Endothelial cell of umbilical vein (primary cell): ENCODE data around the gene GRIN3A.

Experiments used
- EZH2 ChIP-seq: IDR thresholded peaks from 2 replicates; pipeline ENCODE4 v1.6.1; 2012; ENCODE audit warnings: borderline replicate concordance, low read depth, mild to moderate bottlenecking, moderate library complexity, low read length, inconsistent platforms; ENCODE audit not compliant: severe bottlenecking
- JUN ChIP-seq: IDR thresholded peaks from 2 replicates; pipeline ENCODE4 v1.6.1; 2011; ENCODE audit warnings: borderline replicate concordance, low read depth; ENCODE audit not compliant: insufficient read length, insufficient read depth
- POLR2A ChIP-seq: IDR thresholded peaks from 2 replicates; pipeline ENCODE4 v1.6.1; 2012; ENCODE audit warnings: low read depth, mild to moderate bottlenecking, control low read depth, low read length
- POLR2AphosphoS5 ChIP-seq: IDR thresholded peaks from 2 replicates; pipeline ENCODE4 v1.6.1; 2012; ENCODE audit warnings: low read depth, mild to moderate bottlenecking, control low read depth, low read length, moderate library complexity; ENCODE audit not compliant: insufficient read depth
- TF ChIP-seq, protein P1 (sequence below), 2 donors: IDR thresholded peaks; 1 replicate in 1 of 2; 2 replicates in 1 of 2; pipeline ENCODE4 v1.5.1; 2011; ENCODE audit warnings: low read length in 2 of 2, mild to moderate bottlenecking in 2 of 2, moderate library complexity in 2 of 2, control low read depth in 1 of 2, inconsistent platforms in 1 of 2, low read depth in 1 of 2; ENCODE audit not compliant: insufficient read depth in 1 of 2; ENCODE audit errors: extremely low read depth in 1 of 2
- TF ChIP-seq, protein P2 (sequence below): IDR thresholded peaks from 2 replicates; pipeline ENCODE4 v1.6.1; 2011; ENCODE audit not compliant: insufficient read depth, insufficient read length

DNA sequence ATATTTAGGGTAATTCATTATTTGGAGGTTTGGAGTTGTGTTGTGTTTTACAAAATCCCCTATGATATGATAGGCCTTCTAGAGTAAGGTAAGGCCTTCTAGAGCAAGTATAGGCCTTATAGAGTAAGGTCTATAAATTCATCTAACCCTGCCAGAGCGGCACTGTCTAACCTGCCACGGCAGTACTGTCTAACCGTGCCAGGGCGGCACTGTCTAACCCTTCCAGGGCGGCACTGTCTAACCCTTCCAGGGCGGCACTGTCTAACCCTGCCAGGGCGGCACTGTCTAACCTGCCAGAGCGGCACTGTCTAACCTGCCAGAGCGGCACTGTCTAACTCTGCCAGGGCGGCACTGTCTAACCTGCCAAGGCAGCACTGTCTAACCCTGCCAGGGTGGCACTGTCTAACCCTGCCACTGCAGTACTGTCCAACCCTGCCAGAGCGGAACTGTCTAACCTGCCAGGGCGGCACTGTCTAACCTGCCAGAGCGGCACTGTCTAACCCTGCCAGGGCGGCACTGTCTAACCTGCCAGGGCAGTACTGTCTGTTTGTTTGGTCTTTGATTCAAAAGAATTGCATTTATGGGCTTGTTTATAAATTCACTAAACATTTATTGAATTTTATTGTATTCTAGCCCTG lies 195.2 kb downstream of the GRIN3A start:
- TF ChIP-seq, protein P1, sequence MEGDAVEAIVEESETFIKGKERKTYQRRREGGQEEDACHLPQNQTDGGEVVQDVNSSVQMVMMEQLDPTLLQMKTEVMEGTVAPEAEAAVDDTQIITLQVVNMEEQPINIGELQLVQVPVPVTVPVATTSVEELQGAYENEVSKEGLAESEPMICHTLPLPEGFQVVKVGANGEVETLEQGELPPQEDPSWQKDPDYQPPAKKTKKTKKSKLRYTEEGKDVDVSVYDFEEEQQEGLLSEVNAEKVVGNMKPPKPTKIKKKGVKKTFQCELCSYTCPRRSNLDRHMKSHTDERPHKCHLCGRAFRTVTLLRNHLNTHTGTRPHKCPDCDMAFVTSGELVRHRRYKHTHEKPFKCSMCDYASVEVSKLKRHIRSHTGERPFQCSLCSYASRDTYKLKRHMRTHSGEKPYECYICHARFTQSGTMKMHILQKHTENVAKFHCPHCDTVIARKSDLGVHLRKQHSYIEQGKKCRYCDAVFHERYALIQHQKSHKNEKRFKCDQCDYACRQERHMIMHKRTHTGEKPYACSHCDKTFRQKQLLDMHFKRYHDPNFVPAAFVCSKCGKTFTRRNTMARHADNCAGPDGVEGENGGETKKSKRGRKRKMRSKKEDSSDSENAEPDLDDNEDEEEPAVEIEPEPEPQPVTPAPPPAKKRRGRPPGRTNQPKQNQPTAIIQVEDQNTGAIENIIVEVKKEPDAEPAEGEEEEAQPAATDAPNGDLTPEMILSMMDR (IDR thresholded peaks at IDR 0.05; ENCODE audit: extremely low read depth in 1 of 2, insufficient read depth in 1 of 2, low read depth in 1 of 2, low read length in 2 of 2) = no peak
- TF ChIP-seq POLR2A (no peak), POLR2AphosphoS5 (no peak), JUN (no peak), EZH2 (no peak)
- TF ChIP-seq, protein P2, sequence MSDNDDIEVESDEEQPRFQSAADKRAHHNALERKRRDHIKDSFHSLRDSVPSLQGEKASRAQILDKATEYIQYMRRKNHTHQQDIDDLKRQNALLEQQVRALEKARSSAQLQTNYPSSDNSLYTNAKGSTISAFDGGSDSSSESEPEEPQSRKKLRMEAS = no peak
